Right atrium auricular region (tissue), 2 donors: ENCODE measurements around the gene KIRREL3. TPM values are rescaled to one million over a fixed set of nuclear protein-coding genes. Genes with fewer than 3 reads are reported as not detected.
"Not testable (repeated sequence)": the region's sequence is repeated elsewhere in the genome, so short reads cannot be mapped to it uniquely, and the experiment has no call there.

Source experiments
- DNase-seq: peaks from one replicate; pipeline ENCODE4 v3.0.0-alpha.2; 2019; ENCODE audit warnings: low spot score
- H3K27ac ChIP-seq, 2 donors: fragments of 200-600 bp; sonication (generic); 1 replicate in 1 of 2; 2 replicates in 1 of 2; pipeline ENCODE4 v1.5.1; 2016 to 2019
- H3K27me3 ChIP-seq, 2 donors: fragments of 200-600 bp; sonication (generic); one replicate each; pipeline versions ENCODE4 v1.5.1 to v1.6.0; 2017 to 2019
- H3K36me3 ChIP-seq: fragments of 200-600 bp; sonication (generic); one replicate; pipeline ENCODE4 v1.5.1; 2016
- H3K4me1 ChIP-seq, 2 donors: fragments of 200-600 bp; sonication (generic); one replicate each; pipeline versions ENCODE4 v1.5.1 to v1.6.0; 2017 to 2019
- H3K4me3 ChIP-seq, 2 donors: fragments of 200-600 bp; sonication (generic); 1 replicate in 1 of 2; 2 replicates in 1 of 2; pipeline ENCODE4 v1.5.1; 2017 to 2019; ENCODE audit warnings: mild to moderate bottlenecking in 1 of 2, moderate library complexity in 1 of 2
- H3K9me3 ChIP-seq, 2 donors: fragments of 200-600 bp; sonication (generic); one replicate each; pipeline ENCODE4 v1.5.1; 2019
- CTCF ChIP-seq, 2 donors: fragments of 200-600 bp; sonication (generic); IDR thresholded peaks; one replicate each; pipeline ENCODE4 v1.5.1; 2019; ENCODE audit warnings: antibody characterized with exemption in 2 of 2
- total RNA-seq, 2 donors: library from RNA; depleted of rRNA; stranded (reverse); fragments of >200 nt; gene quantifications; one replicate each; pipeline ENCODE4 v1.1.0, GENCODE V29; 2016

The KIRREL3 gene
- total RNA-seq, 2 donors from 2014 or later, result 0.51 to 0.74 TPM

- Histone ChIP-seq H3K4me1 (peaks cover 0 to 42% of the 10 kb centered on the region in 2 donors), H3K27ac (peak overlapping the region; percentile 73 to 74), H3K4me3 (no peak overlapping the region), H3K36me3 (no peaks in the 10 kb centered on the region), H3K9me3 (no peaks in the 10 kb centered on the region), H3K27me3 (no peaks in the 10 kb centered on the region)
- DNase-seq, result no peak
- no peak for TF ChIP-seq CTCF (IDR thresholded peaks at IDR 0.05)
These were observed 603.6 kb downstream of the KIRREL3 start for GRCh38 chr11:126396965-126397364.

- DNase-seq, H3K36me3 ChIP-seq, H3K9me3 ChIP-seq, H3K4me3 ChIP-seq, H3K27me3 ChIP-seq: not testable (repeated sequence)
- Histone ChIP-seq H3K4me1 (peaks cover 0 to 49% of the 10 kb centered on the region in 2 donors), H3K27ac (peak overlapping the region; percentile 73 to 74)
These were observed 604.3 kb downstream of the KIRREL3 start for GRCh38 chr11:126396266-126396665.

- peak; percentile 92 for DNase-seq
- H3K9me3 ChIP-seq, H3K36me3 ChIP-seq, H3K4me3 ChIP-seq, H3K27me3 ChIP-seq: not testable (repeated sequence)
- H3K4me1 ChIP-seq, result peaks cover 0 to 53% of the 10 kb centered on the region in 2 donors
- H3K27ac ChIP-seq, result peak overlapping the region; percentile 85 to 87
These were observed 604.8 kb downstream of the KIRREL3 start for GRCh38 chr11:126395784-126396183.

DNA sequence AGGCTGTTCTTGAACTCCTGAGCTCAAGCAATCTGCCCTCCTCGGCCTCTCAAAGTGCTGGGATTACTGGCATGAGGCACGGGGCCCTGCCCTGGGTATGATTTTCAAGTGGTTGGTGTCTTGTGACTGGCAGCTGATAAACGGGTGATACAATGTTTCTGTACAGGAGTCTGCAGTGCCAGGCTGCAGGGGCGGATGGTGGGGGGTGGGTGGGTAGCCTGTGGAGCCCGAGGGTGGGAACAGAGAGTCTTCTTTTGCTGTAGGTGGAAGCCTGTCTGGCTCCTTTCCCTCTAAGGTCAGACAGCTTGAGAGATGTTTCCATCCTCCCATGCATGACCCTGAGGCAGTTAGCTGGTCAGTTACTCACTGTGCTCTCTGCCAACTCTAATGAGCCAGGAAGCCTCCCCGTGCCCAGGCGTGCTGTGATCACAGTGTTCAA lies 605.9 kb downstream of the KIRREL3 start:
- peak overlapping the region; percentile 85 to 87 for H3K27ac ChIP-seq
- H3K27me3 ChIP-seq, H3K4me3 ChIP-seq, H3K9me3 ChIP-seq, H3K36me3 ChIP-seq, DNase-seq: not testable (repeated sequence)
- peaks cover 0 to 52% of the 10 kb centered on the region in 2 donors for H3K4me1 ChIP-seq

GRCh38 chr11:126394036-126394435 lies 606.5 kb downstream of the KIRREL3 start:
- Histone ChIP-seq H3K27me3 (no peaks in the 10 kb centered on the region), H3K27ac (peak overlapping the region; percentile 85 to 87), H3K9me3 (no peaks in the 10 kb centered on the region), H3K36me3 (no peaks in the 10 kb centered on the region), H3K4me1 (peaks cover 0 to 52% of the 10 kb centered on the region in 2 donors), H3K4me3 (no peak overlapping the region)
- no peak for TF ChIP-seq CTCF (IDR thresholded peaks at IDR 0.05)
- no peak for DNase-seq

GRCh38 chr11:126393143-126393542 lies 607.4 kb downstream of the KIRREL3 start:
- Histone ChIP-seq H3K36me3 (no peaks in the 10 kb centered on the region), H3K4me1 (peaks cover 0 to 55% of the 10 kb centered on the region in 2 donors), H3K4me3 (no peak overlapping the region), H3K27ac (peak overlapping the region; percentile 85 to 87), H3K27me3 (no peaks in the 10 kb centered on the region), H3K9me3 (no peaks in the 10 kb centered on the region)
- no peak for TF ChIP-seq CTCF (IDR thresholded peaks at IDR 0.05)
- no peak for DNase-seq

DNA sequence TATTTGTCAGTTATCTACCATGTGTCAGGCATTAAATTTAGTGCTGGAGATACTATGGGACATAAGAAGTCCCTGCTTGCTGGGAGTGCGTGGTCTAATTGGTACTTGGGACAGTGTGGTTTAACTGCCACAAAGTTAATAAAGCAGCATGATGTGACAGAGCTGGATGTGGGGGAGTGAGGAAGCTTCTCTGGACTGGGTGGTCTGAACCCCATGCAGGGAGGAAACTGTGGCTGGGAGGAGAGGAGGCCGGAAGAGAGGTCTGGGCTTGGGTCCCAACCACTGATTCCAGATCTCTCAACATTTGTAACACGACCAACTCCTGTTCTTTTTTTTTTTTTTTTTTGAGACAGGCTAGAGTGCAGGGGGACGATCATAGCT lies 607.9 kb downstream of the KIRREL3 start:
- no peak for DNase-seq
- TF ChIP-seq CTCF (IDR thresholded peaks at IDR 0.05), result no peak
- Histone ChIP-seq H3K36me3 (no peaks in the 10 kb centered on the region), H3K4me3 (no peak overlapping the region), H3K27me3 (no peaks in the 10 kb centered on the region), H3K9me3 (no peaks in the 10 kb centered on the region), H3K27ac (peak overlapping the region; percentile 85 to 87), H3K4me1 (peaks cover 0 to 61% of the 10 kb centered on the region in 2 donors)
